ENCODE data around the gene NTN1. TPM values are rescaled to one million over a fixed set of nuclear protein-coding genes. Genes with fewer than 3 reads are reported as not detected.
"Not testable (repeated sequence)": the region's sequence is repeated elsewhere in the genome, so short reads cannot be mapped to it uniquely, and the experiment has no call there.

The NTN1 gene
- total RNA-seq, 1 donor from 2014 or later, result under 0.01 TPM

- Histone ChIP-seq H3K4me3 (ENCODE audit: low read depth, low read length) (no peak overlapping the region), H3K27me3 (ENCODE audit: control insufficient read depth, insufficient read depth, low read length) (peaks cover 3% of the 10 kb centered on the region), H3K36me3 (ENCODE audit: control insufficient read depth, insufficient read depth, low read length) (no peaks in the 10 kb centered on the region)
- DNase-seq (ENCODE audit: low read depth), result no peak
- FAIRE-seq, result no peak
- TF ChIP-seq CTCF (IDR thresholded peaks at IDR 0.05; ENCODE audit: insufficient read depth, low read length, severe bottlenecking), result no peak
These were observed 235.7 kb downstream of the NTN1 start for GRCh38 chr17:9256751-9257629.

- not testable (repeated sequence) for H3K36me3 ChIP-seq (ENCODE audit: control insufficient read depth, insufficient read depth, low read length); FAIRE-seq; DNase-seq (ENCODE audit: low read depth); H3K27me3 ChIP-seq (ENCODE audit: control insufficient read depth, insufficient read depth, low read length); H3K4me3 ChIP-seq (ENCODE audit: low read depth, low read length)
These were observed 236.3 kb downstream of the NTN1 start for GRCh38 chr17:9257630-9257965.

- no peaks in the 10 kb centered on the region for H3K36me3 ChIP-seq (ENCODE audit: control insufficient read depth, insufficient read depth, low read length)
- peaks cover 3% of the 10 kb centered on the region for H3K27me3 ChIP-seq (ENCODE audit: control insufficient read depth, insufficient read depth, low read length)
- TF ChIP-seq CTCF (IDR thresholded peaks at IDR 0.05; ENCODE audit: insufficient read depth, low read length, severe bottlenecking), result no peak
- H3K4me3 ChIP-seq (ENCODE audit: low read depth, low read length), result no peak overlapping the region
- FAIRE-seq (no peak), DNase-seq (ENCODE audit: low read depth) (peak; percentile 7)
These were observed 237.1 kb downstream of the NTN1 start for GRCh38 chr17:9258115-9259015.

- no peak for FAIRE-seq
- Histone ChIP-seq H3K27me3 (ENCODE audit: control insufficient read depth, insufficient read depth, low read length) (peaks cover 3% of the 10 kb centered on the region), H3K36me3 (ENCODE audit: control insufficient read depth, insufficient read depth, low read length) (no peaks in the 10 kb centered on the region), H3K4me3 (ENCODE audit: low read depth, low read length) (no peak overlapping the region)
- TF ChIP-seq CTCF (IDR thresholded peaks at IDR 0.05; ENCODE audit: insufficient read depth, low read length, severe bottlenecking), result no peak
- DNase-seq (ENCODE audit: low read depth), result no peak
These were observed 238.1 kb downstream of the NTN1 start for GRCh38 chr17:9259419-9259818.

GRCh38 chr17:9261081-9262012, 240.0 kb downstream of the NTN1 start:
- FAIRE-seq (no peak), DNase-seq (ENCODE audit: low read depth) (no peak)
- Histone ChIP-seq H3K36me3 (ENCODE audit: control insufficient read depth, insufficient read depth, low read length) (no peaks in the 10 kb centered on the region), H3K4me3 (ENCODE audit: low read depth, low read length) (no peak overlapping the region), H3K27me3 (ENCODE audit: control insufficient read depth, insufficient read depth, low read length) (peaks cover 3% of the 10 kb centered on the region)
- no peak for TF ChIP-seq CTCF (IDR thresholded peaks at IDR 0.05; ENCODE audit: insufficient read depth, low read length, severe bottlenecking)

Data from bronchial epithelial cell (primary cell).